HG02642 (cell line): Measurements from ENCODE around the gene SCARF2.

Experiments
- ATAC-seq: cut with Tn5 transposase; IDR thresholded peaks from one replicate; pipeline ENCODE4 v1.9.1; 2021; ENCODE audit warnings: mild to moderate bottlenecking; ENCODE audit not compliant: unreplicated experiment, poor library complexity

SCARF2 gene

DNA sequence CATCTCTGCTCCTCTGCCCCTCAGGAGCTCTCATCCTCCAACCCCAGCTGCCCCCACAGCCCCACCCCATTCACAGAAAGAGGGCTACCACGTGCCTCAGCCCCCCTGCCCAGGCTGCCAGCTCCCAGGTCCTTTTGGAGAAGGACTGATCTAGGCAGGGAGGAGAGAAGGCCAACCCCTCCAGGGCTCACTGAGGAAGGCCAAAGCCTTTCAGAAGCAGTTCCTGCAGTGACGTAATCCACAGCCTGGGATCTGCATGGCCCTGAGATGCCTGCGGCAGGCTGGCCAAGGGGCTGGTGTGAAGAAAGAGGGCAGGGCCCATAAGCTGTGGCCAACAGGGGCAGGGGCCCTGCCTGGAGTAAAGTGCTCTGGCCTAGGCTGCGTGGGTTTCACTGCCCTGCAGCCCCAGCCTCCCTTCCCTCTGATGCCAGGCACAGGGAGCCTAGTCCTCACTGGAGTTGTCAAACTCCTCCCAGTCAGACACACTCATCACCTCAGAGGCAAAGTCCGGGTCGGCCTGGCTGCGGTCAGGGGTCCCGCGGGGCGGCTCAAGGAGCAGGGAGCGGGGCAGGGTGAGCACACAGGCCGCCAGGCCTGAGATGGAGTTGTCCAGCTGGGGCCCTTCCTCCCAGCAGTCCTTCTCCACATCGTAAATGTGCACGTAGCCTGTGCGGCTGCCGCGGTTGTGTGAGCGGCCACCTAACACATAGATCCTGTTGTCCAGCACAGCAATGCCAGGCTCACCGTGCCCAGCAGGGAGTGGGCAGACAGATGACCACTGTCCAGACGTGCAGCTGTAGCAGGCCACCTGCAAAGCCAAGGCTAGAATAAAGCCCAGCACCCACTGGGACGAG, 4.2 kb upstream of the SCARF2 start:
- no peak for ATAC-seq

DNA sequence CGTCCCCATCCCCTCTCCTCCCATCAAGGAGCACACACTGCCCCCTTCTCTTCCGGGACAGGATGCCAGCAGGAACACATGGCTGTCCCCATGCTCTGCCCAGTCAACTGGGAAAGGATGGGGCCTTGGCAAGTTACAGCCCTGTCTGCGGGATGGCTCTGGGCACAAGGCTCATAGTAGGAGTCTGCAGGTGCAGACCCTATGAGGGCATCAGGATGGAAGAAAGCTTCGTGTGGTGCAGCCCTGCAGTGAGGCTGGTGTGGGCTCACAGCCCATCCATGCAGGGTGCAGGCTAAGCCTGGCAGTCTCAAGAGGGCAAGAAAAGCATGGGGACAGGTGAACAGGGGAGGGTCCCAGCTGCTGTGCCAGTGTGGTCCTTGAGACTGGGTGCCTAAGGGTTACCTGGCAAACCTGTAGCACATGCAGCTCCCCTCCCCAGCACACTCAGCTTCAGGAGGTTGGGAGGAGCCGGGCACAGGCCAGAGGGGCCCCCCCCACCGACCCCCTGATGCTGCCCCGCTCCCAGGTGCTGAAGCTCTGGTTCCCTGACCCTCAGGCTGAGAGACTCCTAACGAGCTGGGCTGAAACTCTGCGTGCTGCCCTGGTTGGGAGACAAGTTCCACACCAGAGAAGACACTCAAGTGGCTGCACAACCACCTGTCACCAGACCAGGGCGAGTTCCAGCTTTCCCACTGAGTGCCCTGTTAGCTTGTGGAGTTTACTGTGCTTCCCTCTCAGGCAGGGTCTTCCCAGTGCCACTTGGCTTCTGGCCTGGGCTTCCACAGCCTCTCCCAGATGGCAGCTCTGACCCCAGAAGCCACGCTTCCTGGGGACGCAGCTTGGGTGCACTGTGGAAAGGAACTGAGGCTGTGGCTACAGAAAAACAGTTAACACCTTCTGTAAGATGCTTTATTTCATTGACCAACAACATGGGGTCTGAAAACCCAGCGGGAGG, 3.3 kb upstream of the SCARF2 start:
- ATAC-seq = no peak

GRCh38 chr22:20439928-20440575, 2.4 kb upstream of the SCARF2 start:
- ATAC-seq = no peak

DNA sequence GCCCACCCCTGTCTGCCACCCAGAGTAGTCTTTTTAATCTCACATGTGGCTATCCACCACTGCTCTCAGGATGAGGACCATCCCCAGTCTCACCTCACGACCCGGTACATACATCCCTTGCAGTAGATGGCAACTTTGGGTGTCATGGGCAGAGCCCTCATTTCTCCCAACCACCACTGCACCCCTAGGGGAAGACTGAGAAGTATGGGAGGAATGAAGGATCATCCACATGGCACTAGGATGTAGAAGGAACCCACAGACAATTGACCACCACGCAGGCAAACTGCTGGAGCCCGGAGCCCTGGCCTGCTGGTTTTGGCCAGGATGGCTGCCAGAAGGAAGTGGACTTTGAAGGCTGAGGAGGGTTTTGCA, 1.9 kb upstream of the SCARF2 start:
- ATAC-seq = no peak

DNA sequence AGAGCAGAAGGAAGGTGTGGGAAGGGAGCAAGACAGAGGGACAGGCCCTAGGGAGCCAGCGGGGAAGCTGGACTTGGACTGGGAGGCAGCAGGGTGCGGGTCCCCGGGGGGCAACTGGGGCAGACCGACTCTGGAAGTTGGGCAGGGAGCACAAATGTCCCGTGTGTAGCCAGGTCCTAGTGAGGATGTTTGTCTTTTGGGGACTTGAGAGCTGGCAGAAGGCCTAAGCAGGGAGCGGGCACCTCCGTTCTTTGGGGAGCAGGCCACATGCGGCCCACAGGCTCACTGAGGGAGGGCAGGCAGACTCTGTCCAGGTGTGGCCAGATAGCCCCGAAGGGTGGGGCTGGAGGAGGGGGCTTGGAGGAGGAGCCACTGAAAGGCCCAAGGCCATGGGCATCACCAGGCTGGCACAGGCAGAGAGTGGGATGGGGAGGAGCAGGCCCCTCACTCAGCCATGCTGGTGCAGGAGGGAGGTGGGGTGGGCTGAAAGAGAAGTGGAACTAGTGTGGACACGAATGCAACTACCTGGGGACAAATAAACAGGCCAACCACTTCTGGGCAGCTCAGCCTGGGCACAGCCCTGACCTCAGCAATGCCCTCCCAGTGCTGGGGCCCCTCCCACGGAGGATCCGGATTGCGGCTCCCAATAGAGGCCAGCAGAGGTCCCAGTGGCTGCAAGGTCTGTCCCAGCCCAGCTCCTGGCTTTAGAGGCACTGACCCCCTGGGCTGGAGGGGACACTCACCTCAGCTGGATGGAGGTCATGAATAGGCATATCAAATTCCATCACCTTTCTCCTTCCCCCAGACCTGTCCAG, 1.3 kb upstream of the SCARF2 start:
- ATAC-seq = no peak

DNA sequence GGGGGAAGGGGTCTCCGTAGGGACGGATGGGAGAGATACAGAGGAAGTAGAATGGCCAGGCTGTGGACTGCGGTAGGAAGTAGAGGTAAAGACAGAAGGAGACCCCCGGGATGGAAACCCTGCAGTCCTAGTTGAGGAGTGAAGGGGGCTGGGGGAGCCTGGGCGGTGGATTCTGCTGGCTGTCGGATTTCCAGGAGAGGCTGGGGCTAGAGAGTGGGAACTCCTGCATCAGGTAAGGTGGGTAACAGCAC, 727 bp upstream of the SCARF2 start:
- no peak for ATAC-seq

- ATAC-seq = no peak
Observed at GRCh38 chr22:20436768-20437612, 635 bp downstream of the SCARF2 start.

- no peak for ATAC-seq
Observed at GRCh38 chr22:20436307-20436767, 1.3 kb downstream of the SCARF2 start.

GRCh38 chr22:20435436-20436306, 2.0 kb downstream of the SCARF2 start:
- no peak for ATAC-seq

- ATAC-seq = no peak
Observed at GRCh38 chr22:20434773-20435172, 2.9 kb downstream of the SCARF2 start.

DNA sequence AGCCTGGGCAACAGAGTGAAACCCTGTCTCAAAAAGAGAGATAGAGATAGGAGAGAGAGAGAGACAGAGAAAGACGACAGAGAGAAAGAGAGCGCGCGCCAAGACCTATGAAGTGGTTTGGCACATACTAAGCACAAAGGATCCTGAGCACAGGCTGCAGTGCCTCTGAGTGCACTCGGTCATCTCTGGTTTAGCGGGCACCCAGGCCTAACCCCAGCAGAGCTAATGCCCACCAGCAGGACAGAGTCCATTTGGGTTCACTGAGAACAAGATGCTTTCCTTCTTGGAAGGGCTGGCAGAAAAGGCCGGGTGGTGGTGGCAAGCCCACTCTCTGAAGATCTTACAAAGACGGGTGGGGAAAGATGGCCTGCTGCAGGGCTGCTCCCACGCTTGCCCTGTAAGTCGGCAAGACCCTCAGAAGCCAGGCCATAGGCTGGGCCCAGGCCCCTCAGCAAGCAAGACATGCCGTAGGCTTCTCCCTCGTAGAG, 3.3 kb downstream of the SCARF2 start:
- ATAC-seq = no peak

GRCh38 chr22:20433686-20434241, 3.9 kb downstream of the SCARF2 start:
- no peak for ATAC-seq

DNA sequence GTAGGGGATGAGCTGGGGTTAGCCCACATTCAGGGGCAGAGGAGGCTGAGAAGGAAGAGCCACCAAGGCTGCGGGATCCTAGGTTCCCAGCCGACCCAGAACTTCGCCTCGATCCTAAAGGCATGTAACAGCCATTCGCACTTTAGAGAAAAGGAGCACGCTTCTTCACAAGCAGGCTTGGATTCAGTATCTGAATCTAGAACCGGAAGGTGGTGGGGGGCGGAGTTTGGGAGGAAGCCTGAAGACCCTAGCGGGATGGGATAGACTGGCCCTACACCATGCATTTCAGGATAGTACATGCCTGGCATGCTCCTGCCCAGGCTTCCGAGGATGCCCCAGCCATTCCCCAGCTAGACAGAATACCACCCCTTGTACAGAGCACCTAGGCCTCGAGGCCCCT, 4.4 kb downstream of the SCARF2 start:
- no peak for ATAC-seq

- ATAC-seq = no peak
Observed at GRCh38 chr22:20432244-20432686, 5.4 kb downstream of the SCARF2 start.

DNA sequence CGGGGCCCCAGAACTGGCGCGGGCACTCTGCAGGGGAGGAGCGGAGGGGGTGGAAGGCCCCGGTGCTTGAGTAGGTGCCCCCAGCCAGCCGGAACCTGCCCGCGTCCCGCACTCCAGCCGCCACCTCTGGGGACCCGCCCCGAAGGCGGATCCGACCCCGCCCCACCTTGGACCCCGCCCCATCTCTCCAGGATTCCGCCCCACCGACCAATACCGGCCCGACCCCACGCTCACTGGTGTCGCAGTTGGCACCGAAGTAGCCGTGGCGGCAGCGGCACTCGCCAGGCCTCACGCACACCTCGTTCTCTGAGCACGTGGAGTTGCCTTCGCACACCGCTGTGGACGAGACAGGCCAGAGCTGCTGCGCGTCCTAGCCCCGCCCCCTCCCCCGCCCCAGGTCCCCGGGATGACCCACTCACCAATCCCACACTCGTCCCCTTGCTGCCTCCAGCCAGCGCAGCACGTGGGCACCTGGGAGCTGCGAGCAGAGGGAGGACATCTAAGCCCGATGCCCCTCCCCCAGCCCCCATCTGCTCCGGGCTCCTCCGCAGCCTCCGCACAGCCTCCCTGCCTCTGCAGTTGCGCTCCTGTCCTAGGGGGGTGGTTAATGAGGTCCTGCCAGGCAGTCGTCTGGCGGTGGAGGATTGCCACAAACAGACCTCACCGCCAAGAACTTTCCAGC, 6.0 kb downstream of the SCARF2 start:
- no peak for ATAC-seq

DNA sequence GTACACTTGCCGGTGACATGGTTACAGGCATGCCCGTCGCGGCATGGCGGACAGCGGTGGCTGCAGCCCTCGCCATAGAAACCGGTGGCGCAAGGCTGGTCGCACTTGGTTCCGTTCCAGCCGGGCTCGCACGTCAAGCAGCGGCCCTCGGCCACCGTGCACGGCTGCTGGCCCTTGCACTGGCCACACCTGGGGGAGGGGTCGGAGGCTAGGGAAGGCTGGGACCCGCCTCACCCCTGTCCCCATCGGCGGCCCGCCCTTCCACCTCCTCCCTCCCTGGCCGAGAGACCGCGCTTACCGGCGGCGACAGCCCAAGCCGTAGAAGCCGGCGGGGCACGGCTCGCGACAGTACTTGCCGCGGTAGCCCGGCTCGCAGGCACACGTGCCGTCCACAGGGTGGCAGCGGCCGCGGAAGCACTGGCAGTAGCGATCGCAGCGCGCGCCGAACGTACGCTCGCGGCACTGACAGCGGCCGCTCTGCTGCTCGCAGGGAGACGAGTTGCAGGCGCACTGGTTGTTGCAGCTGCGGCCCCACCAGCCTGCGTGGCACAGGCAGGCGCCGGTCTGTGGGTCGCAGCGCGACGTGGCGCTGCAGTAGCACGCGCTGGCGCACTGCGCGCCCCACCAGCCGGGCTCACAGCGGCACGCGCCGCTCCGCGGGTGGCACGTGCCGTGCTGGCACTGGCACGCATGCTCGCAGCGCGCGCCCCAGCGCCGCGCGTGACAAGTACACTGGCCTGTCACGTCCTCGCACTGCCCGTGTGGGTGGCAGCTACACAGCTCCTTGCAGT, 6.7 kb downstream of the SCARF2 start:
- ATAC-seq = no peak
